ENCODE measurements around the gene SART3.

- TF ChIP-seq CTCF (IDR thresholded peaks at IDR 0.05) (peak in 6 of 7 experiments; percentile 25 to 96 (median 75)), EP300 (IDR thresholded peaks at IDR 0.05) (no peak)
These were observed 49.1 kb downstream of the SART3 start for GRCh38 chr12:108511633-108512540.
